LNCAP (cell line): ENCODE results near the gene GABRG3.

ENCODE experiments used
- TF ChIP-seq, protein P1 (sequence below): fragments of 450-650 bp; IDR thresholded peaks from 2 replicates; pipeline ENCODE4 v1.5.1; 2017; ENCODE audit warnings: mild to moderate bottlenecking

The GABRG3 gene

GRCh38 chr15:27089676-27090075 lies 118.7 kb downstream of the GABRG3 start:
- TF ChIP-seq, protein P1, sequence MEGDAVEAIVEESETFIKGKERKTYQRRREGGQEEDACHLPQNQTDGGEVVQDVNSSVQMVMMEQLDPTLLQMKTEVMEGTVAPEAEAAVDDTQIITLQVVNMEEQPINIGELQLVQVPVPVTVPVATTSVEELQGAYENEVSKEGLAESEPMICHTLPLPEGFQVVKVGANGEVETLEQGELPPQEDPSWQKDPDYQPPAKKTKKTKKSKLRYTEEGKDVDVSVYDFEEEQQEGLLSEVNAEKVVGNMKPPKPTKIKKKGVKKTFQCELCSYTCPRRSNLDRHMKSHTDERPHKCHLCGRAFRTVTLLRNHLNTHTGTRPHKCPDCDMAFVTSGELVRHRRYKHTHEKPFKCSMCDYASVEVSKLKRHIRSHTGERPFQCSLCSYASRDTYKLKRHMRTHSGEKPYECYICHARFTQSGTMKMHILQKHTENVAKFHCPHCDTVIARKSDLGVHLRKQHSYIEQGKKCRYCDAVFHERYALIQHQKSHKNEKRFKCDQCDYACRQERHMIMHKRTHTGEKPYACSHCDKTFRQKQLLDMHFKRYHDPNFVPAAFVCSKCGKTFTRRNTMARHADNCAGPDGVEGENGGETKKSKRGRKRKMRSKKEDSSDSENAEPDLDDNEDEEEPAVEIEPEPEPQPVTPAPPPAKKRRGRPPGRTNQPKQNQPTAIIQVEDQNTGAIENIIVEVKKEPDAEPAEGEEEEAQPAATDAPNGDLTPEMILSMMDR = no peak

- TF ChIP-seq, protein P1 = no peak
These were observed 120.4 kb downstream of the GABRG3 start for GRCh38 chr15:27091270-27091940.

DNA sequence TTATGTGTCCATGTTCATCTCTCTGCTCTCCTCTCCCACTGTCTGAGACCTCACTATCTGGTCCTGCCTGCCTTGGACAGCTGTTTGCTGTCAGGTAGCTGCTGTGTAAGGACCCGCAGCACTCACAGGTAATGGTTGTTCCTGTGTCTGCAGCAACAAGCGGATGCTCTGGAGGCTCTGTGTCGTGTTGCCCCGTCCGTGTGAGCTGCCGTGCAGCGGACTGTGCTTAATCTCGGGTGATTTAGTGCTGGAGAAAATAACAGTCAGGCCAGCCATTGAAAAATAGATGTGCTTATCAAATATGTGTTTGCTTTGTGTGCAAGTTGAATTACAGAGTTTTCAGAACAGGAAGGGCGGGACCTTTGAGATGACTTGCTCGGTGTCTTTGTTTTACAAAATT lies 121.4 kb downstream of the GABRG3 start:
- TF ChIP-seq, protein P1 = no peak

- TF ChIP-seq, protein P1 = no peak
These were observed 123.3 kb downstream of the GABRG3 start for GRCh38 chr15:27094235-27094634.

- TF ChIP-seq, protein P1 = no peak
These were observed 125.1 kb downstream of the GABRG3 start for GRCh38 chr15:27095886-27096624.

DNA sequence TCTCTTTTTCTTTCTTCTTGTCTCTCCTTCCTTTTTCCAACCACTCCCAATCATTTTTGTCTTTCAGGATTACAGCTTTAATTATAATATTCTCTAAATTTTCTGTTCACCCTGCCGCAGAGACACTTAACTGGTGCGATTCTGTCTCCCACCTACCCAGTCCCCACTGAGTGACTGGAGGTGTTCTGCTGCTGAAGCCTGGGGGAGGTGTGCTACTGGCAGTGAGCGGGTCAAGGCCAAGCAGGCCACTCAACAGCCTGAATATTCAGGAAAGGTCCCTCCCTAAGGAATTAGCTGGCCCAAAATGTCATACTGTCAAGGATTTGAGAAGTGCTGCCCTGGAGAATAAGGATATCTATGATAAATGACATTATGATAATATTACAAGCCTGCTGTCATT lies 126.5 kb downstream of the GABRG3 start:
- TF ChIP-seq, protein P1 = no peak

DNA sequence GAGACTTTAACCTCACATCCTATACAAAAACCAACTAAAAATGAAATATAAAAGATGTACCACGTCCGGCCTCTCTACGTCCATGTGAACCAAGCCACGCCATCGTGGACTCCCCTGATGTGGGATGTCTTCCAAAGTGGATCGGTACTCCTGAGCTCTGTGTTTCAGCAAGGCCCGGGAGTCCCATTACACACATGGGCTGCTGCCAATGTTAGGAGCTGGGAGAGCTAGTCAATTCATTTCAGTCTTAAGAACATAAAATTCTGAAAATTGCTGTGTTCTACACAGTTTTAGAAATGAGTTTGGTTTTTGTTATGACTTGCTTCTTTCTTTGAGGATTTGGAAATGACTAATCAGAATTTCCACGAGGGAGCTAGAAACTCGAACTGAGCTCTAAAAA lies 131.0 kb downstream of the GABRG3 start:
- TF ChIP-seq, protein P1 = no peak
